KOPT-K1 (cell line): ENCODE measurements around the gene LARGE1.

Experiments used
- H3K27ac ChIP-seq: fragments of 200-600 bp; sonication (generic); 2 replicates; pipeline ENCODE4 v1.5.1; 2016; ENCODE audit warnings: antibody characterized with exemption, mild to moderate bottlenecking, low read depth, low read length; ENCODE audit not compliant: poor library complexity, severe bottlenecking
- H3K36me3 ChIP-seq: fragments of 200-600 bp; sonication (generic); 2 replicates; pipeline ENCODE4 v1.5.1; 2017; ENCODE audit warnings: antibody characterized with exemption, mild to moderate bottlenecking, low read length, moderate library complexity; ENCODE audit not compliant: insufficient read depth
- H3K9me3 ChIP-seq: fragments of 200-600 bp; sonication (generic); 2 replicates; pipeline ENCODE4 v1.5.1; 2017; ENCODE audit warnings: antibody characterized with exemption, low read length, mild to moderate bottlenecking; ENCODE audit not compliant: insufficient read depth, poor library complexity, severe bottlenecking

Gene LARGE1

DNA sequence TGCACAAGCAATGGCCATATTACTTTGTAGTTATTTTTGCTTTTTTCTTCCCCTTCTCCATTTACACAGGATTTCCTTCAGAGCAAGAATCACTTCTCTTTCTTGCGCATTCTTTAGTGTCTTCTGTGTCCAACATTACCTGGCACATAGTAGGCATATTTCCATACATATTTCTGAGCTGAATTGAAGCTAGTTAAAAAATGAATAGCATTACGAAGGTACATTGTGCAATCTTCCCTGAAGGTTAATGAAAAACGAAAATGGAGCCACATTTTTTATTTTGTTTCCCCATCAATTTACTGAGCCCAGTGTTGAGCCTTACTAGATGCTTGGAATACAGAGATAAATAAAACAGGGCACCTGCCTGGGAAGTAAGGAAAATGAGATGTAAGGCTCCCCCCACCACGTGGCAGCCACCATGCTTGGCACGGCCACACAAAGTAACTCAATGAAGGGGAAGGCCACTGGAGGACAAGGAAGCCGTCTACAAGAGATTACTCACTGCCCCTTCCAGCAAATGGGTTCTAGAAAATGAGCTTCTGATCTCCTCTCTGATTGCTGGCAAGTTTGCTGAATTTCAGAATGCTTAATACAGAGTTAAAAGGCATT, 381.9 kb downstream of the LARGE1 start:
- H3K9me3 ChIP-seq, result no peaks in the 10 kb centered on the region
- no peak overlapping the region for H3K27ac ChIP-seq
- no peaks in the 10 kb centered on the region for H3K36me3 ChIP-seq

DNA sequence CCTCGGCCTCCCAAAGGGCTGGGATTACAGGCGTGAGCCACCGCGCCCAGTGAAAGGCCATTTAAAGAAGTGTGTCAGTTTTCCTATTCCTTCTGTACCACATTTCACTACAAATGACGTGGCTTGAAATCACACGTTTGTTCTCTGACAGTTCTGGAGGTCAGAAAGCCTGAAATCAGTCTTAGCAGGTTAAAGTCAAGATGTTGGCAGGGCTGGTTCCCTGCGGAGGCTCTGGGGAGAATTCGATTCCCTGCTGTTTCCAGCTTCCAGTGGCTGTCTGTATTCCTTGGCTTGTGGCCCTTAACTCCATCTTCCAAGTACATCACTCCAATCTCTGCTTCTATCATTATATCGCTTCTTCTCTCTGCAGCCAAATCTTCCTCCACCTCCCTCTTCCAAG, 383.2 kb downstream of the LARGE1 start:
- Histone ChIP-seq H3K36me3 (no peaks in the 10 kb centered on the region), H3K9me3 (no peaks in the 10 kb centered on the region), H3K27ac (no peak overlapping the region)

DNA sequence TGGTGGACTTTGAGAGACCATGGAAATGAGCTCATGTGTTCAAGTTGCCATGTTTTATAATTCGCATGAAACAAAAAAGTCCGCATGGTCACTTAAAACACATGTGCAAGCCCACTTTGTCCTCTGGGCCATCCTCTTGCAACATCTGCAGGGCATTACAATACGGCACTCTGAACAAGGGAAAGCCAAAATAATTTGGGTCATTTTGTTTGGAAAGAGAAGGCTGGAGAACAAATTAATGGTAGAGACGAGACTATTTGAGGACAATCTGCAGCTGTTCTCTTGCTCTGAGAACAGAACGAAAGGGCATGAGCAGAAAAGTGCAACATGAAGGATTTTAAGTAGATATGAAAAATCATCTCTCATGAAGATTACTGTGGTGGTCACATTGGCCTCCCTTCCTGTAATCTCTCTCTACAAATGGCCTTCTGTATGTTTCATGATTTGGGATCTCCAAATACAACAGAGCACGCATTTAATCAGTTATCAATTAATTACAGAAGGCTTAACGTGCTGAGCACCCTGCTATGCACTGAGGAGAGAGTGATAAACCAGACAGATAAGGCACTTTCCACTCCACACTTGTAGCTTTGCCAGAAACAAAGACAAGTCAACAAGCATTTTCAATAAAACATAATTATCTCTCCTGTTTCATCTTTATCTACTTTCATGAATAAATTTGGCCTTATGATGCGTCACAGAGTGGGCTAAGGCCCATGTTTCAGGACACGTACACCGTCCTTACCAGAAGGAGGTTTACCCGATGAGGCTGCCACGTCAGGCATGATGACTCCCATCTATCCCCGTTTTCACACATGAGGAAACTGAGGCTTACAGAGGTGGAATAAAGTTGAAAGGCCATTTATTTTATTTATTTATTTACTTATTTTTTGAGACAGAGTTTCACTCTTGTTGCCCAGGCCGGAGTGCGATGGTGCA, 384.1 kb downstream of the LARGE1 start:
- no peak overlapping the region for H3K27ac ChIP-seq
- H3K9me3 ChIP-seq, result no peaks in the 10 kb centered on the region
- no peaks in the 10 kb centered on the region for H3K36me3 ChIP-seq

DNA sequence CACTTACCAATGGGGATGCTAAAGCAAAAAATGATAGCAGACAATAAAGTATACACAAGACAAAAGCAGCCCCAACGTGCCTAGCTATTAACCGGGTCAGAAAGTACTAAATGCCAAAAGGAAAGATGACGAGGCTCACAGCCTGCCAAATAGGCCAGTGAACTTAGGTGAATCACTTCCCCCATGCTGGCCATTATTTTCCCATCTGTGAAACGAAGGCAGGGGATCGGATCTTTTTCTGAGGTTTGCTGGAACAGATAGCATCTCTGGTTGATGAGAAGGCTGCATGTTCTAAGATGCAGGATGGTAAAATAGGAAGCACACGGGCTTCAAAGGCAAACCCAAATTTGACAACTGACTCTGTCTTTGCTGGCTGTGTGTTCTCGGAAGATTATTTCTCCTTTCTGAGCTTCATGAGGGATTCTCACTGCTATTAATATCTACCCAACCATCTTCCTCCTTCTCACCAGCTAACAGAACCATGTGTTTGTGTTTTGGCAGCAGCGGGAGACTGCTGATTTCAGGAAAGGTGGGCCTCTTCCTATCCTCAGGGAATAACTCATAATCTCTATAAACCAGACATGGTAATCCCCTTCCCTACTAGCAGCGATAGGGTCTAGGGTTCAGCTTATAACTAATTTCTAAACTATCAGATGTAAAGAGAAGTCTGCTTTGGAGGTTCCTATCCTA, 390.7 kb downstream of the LARGE1 start:
- Histone ChIP-seq H3K27ac (no peak overlapping the region), H3K36me3 (no peaks in the 10 kb centered on the region), H3K9me3 (no peaks in the 10 kb centered on the region)

DNA sequence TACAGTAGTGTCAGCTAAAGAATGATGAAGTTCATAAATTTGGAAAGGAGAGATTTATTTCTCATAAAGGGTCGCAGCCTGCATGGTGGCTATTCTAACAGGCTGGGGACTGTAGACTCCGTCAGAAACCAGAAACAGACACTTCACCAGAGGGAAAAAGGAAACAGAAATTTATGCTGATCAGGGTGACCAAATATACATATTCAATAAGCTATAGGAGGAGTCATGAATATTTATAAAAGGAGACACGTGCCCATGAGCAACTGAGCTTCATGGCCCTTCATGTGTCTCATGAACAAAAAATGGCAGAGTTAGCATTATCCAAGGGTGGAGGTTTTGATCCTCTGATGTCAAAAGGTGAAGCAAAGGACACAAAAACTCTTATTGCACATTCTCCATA, 392.1 kb downstream of the LARGE1 start:
- no peaks in the 10 kb centered on the region for H3K9me3 ChIP-seq
- H3K36me3 ChIP-seq, result no peaks in the 10 kb centered on the region
- no peak overlapping the region for H3K27ac ChIP-seq

DNA sequence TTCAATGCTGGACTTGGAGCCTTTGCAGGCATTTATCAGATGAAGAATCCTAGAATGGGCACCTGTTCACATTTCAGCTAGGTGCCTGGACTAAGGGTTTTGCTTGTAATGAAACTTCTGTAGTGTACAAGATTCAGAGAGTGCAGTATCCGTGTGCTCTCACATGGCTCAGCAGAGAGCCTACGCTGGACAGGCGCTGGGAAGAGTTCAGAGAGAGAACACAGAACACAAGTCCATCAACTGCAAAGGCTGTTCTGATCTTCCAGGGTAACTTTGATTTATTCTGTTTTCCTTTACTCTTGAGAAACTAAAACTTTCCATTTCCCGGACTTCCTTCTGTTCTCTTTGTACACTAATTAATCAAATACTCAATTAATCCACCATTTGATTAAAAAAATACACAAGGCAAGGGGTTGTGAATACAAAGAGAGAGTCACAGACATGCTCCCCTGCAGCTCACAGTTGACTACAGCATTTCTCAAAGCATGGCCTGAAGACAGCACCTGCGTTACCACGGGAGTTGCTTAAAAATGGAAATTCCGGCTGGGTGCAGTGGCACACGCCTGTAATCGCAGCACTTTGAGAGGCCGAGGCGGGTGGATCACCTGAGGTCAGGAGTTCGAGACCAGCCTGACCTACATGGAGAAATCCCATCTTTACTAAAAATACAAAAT, 393.7 kb downstream of the LARGE1 start:
- Histone ChIP-seq H3K36me3 (no peaks in the 10 kb centered on the region), H3K27ac (no peak overlapping the region), H3K9me3 (no peaks in the 10 kb centered on the region)

DNA sequence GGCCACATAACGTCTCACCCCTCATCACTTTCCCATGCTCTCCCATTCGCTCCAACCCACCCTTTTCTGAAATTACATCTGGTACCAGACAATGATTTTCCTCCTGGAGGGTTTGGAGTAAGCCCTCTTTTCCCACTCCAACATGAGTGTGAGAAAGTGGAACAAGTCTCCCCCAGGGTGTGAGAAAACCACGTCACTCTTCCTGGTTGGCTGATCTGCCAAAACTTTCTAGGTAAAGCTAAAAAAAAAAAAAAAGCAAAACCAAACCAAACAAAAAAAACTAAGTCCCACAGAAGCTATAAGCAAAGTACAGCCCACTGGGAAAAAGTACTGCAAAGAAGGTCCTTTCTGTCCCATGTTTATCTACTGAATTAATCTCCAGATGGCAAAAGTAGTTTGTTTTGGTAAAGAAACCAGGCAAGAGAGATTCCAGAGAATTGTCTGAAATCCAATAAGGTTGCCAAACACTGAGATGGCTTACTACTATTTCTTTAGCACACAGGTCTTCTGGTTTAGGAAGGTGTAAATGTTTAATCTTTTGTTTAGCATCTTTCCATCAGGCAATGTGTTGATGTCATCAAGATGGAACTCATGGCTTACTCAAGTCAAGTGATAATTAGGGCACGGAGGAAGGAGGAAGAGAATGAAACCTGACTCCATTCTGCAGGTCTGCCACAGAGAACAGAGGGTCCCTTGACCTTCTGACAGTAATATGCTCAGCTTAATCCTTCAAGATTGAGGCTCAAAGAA, 395.6 kb downstream of the LARGE1 start:
- H3K9me3 ChIP-seq, result no peaks in the 10 kb centered on the region
- H3K36me3 ChIP-seq, result no peaks in the 10 kb centered on the region
- H3K27ac ChIP-seq, result no peak overlapping the region

DNA sequence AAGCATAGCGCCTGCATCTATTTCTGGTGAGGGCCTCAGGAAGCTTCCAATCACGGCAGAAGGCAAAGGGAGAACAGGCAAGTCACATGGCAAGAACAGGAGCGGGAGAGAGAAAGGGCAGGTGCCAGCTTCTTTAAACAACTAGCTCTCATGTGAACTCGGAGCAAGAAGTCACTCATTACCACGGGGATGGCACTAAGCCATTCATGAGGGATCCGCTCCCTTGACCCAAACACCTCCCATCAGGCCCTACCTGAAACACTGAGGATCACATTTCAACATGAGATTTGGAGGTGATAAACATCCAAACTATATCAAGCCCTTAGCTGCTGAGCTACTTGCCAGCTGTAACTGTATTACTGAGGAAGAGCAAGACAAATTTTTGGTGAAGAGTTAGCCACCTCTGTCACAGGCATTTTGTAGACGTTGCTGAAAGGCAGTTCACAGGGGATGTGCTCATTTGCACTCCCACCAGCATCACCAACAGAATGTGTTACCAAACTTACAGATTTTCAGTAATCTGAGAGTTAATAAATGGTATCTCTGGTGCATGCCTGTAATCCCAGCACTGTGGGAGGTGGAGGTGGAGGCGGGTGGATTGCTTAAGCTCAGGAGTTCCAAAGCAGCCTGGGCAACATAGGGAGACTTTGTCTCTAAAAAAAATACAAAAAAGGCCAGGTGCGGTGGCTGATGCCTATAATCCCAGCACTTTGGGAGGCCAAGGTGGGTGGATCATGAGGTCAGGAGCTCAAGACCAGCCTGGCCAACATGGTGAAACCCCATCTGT, 398.2 kb downstream of the LARGE1 start:
- H3K36me3 ChIP-seq, result no peaks in the 10 kb centered on the region
- no peaks in the 10 kb centered on the region for H3K9me3 ChIP-seq
- no peak overlapping the region for H3K27ac ChIP-seq

DNA sequence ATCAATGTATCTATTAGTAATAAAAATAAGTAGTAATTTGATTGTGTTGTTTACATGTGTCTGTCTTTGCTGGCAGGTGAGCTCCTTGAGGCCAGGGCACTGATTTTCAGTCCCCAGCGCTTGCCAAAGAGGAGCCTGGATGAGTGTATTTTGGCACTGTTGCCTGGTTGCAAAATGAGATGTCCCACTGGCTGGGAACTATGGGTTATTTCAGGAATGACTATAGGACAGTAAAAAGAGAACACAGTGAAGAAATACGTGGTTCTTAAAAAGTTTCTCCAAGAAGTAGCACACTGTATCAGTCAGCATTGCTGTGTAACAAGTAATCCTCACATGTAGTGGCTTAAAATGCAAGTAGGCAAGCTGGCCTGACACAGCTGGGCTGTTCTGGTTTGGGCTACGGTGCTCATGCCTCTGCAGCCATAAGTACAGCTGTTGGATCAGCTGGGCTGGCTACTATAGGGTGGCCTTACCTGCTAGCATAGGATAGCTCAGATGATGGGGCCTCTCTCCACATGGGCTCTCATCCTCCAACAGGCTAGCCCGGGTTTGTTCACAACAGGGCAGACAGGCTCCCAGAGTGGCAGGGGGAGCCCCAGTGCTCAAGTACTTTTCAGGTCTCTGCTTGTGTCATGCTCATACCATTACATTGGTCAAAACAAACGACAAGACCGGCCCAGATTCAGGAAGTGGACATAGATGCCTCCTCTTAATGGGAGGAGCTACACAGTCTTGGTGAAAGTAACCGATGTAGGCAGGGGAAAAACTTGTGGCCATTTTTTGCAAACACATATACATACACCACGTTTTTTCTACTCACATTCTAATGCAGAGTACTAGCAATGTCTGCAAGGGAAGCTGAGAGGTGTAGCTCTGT, 399.1 kb downstream of the LARGE1 start:
- Histone ChIP-seq H3K27ac (no peak overlapping the region), H3K9me3 (no peaks in the 10 kb centered on the region), H3K36me3 (no peaks in the 10 kb centered on the region)

DNA sequence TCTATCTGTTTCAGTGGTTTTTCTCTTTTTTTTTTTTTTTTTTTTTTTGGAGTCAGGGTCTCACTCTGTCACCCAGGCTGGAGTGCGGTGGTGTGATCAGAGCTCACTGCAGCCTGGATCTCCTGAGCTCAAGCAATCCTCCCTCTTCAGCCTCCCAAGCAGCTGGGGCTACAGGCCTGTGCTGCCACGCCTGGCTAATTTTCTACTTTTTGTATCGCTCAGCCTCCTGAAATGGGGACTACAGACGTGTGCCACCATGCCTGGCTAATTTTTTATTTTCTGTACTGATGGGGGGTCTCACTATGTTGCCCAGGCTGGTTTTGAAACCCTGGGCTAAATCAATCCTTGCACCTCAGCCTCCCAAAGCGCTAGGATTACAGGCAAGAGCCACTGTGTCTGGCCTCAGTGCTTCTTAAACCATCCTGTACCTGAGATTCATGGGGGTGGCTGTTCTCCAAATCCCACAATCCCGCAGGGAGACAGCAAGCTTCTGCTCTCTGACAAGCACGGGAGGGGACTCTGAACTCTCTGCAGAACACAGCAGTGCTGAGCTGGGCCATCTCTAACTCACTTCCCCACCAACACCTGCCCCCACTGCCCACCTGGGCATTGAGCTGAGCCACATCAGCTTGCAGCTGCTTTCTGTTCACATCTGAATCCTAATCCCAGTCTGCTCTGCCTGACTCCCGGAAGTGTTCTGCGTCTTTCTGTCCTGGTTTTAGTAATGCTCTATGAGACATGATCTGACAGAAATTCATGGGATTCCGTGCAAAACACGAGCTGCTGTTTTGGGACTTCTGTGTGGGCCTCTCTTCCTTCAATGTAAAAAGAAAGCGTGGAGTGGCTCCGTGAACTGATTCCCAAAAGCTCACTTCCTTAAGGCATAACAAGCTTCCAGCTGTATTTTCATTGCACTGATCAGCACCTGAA, 400.0 kb downstream of the LARGE1 start:
- Histone ChIP-seq H3K27ac (no peak overlapping the region), H3K36me3 (no peaks in the 10 kb centered on the region), H3K9me3 (no peaks in the 10 kb centered on the region)

DNA sequence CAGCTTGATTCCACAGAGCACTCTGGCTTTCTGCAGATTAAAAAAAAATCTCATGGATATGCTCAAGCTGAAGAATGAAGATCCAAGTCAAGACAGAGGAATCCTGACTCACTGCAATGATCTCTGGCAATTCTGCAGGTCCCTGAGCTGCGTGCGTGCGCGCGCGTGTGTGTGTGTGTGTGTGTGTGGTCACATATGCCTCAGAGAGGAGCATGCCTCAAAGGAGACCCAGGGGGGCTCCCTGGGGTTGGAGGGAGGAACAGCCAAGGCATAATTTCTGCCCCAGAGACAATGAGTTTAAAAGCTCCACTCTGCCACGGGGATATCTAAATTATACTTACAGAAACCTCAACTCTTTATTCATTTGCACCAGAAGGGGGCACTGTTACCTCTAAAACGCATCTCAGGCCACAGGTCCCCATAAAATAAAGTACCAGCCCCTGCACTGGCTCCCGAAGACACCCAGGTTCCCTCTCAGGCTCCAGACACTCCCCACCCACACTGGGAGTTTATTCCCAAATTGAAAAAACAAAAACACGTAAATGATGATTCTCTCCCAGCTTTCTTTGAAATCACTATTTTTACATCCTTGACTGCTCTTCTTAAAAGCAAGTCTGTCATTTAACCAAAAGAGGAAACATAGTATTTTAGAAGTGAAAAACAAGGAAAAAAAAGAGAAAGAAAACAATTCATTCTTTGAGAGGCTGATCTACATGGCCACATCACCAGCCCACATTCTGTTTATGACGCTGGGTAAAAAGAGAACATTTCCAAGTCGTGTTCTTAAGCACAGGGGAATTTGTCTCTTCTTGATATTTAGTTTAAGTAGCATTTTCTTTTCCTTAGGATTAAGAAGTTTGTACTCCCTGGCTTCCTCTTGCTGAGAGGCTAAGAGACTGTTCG, 401.0 kb downstream of the LARGE1 start:
- Histone ChIP-seq H3K36me3 (no peaks in the 10 kb centered on the region), H3K9me3 (no peaks in the 10 kb centered on the region), H3K27ac (no peak overlapping the region)

DNA sequence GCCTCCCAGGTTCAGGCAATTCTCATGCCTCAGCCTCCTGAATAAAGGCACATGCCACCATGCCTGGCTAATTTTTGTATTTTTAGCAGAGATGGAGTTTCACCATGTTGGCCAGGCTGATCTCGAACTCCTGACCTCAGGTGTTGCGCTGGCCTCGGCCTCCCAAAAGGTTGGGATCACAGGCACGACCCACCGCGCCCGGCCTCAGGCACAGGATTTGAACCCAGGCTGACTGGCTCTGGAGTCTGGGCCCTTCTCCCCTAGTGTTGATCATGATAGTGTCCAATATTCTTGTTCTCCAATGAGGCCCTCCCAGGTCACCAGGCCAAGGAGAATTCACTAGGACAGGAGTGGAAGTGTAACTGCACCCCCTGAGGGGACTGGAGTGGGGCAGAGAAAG, 401.9 kb downstream of the LARGE1 start:
- no peaks in the 10 kb centered on the region for H3K36me3 ChIP-seq
- no peaks in the 10 kb centered on the region for H3K9me3 ChIP-seq
- H3K27ac ChIP-seq, result no peak overlapping the region
